ENCODE measurements around the gene EPHA8.

DNA sequence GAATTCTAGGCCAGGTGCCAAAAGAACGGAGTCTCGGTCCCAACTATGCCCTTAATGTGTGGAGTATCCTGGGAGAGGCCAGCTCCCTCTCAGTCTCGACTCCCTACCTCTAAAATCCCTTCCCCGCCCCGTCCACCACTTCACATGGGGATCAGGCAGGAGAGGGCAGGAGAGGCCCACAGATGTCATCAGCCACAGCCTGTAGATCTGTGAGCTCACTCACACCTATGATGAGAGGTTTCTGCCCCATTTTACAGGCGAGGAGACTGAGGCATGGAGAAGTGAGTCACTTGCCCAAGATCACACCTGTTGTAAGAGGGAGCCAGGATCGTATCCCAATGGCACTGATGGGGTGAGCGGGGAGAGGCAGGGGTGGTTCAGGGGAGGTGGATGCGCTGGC, 20.4 kb upstream of the EPHA8 start:
- no peak for TF ChIP-seq CTCF (IDR thresholded peaks at IDR 0.05; ENCODE audit: low read length)
- TF ChIP-seq EZH2 (optimal IDR thresholded peaks at IDR 0.05; ENCODE audit: low read depth, low read length): no peak

Data from MM.1S (cell line).